Measurements from ENCODE around the gene SARDH. TPM values are rescaled to one million over a fixed set of nuclear protein-coding genes. Genes with fewer than 3 reads are reported as not detected.

SARDH gene
- total RNA-seq, 1 experiment from 2014 or later: not detected

GRCh38 chr9:133714606-133715294 is 23.4 kb downstream of the SARDH start:
- CTCF ChIA-PET: no interaction called here
- Mint-ChIP-seq H3K9me3 (ENCODE audit: low read depth, unreplicated experiment) (no peaks in the 10 kb centered on the region), H3K27ac (ENCODE audit: unreplicated experiment) (no peak overlapping the region), H3K4me3 (ENCODE audit: low read depth, unreplicated experiment) (no peak overlapping the region), H3K27me3 (ENCODE audit: unreplicated experiment) (peaks cover 53% of the 10 kb centered on the region), H3K36me3 (ENCODE audit: insufficient read depth, unreplicated experiment) (peaks cover 8% of the 10 kb centered on the region), H3K4me1 (ENCODE audit: low read depth, unreplicated experiment) (peaks cover 8% of the 10 kb centered on the region)
- DNase-seq: no peak
- no TSS peak for BruUV-seq (replicated peaks)
- intact Hi-C loops (cut with micrococcal nuclease; ENCODE audit: unreplicated experiment): no loop called here
- TF ChIP-seq CTCF (IDR thresholded peaks at IDR 0.05; ENCODE audit: unreplicated experiment): no peak

- intact Hi-C loops (cut with micrococcal nuclease; ENCODE audit: unreplicated experiment): no loop called here
- no peak for DNase-seq
- no TSS peak for BruUV-seq (replicated peaks)
- no peak for TF ChIP-seq CTCF (IDR thresholded peaks at IDR 0.05; ENCODE audit: unreplicated experiment)
- Mint-ChIP-seq H3K36me3 (ENCODE audit: insufficient read depth, unreplicated experiment) (peaks cover 8% of the 10 kb centered on the region), H3K27ac (ENCODE audit: unreplicated experiment) (no peak overlapping the region), H3K27me3 (ENCODE audit: unreplicated experiment) (peaks cover 46% of the 10 kb centered on the region), H3K9me3 (ENCODE audit: low read depth, unreplicated experiment) (no peaks in the 10 kb centered on the region), H3K4me1 (ENCODE audit: low read depth, unreplicated experiment) (peaks cover 8% of the 10 kb centered on the region), H3K4me3 (ENCODE audit: low read depth, unreplicated experiment) (no peak overlapping the region)
- CTCF ChIA-PET: no interaction called here
Measured at GRCh38 chr9:133713960-133714495, 24.1 kb downstream of the SARDH start.

GRCh38 chr9:133713150-133713959 is 24.8 kb downstream of the SARDH start:
- H3K4me1 Mint-ChIP-seq (ENCODE audit: low read depth, unreplicated experiment): peaks cover 8% of the 10 kb centered on the region
- CTCF ChIA-PET: no interaction called here
- no peak for TF ChIP-seq CTCF (IDR thresholded peaks at IDR 0.05; ENCODE audit: unreplicated experiment)
- no peak for DNase-seq
- intact Hi-C loops (cut with micrococcal nuclease; ENCODE audit: unreplicated experiment): no loop called here
- H3K27ac Mint-ChIP-seq (ENCODE audit: unreplicated experiment): no peak overlapping the region
- no peak overlapping the region for H3K4me3 Mint-ChIP-seq (ENCODE audit: low read depth, unreplicated experiment)
- peaks cover 8% of the 10 kb centered on the region for H3K36me3 Mint-ChIP-seq (ENCODE audit: insufficient read depth, unreplicated experiment)
- no peaks in the 10 kb centered on the region for H3K9me3 Mint-ChIP-seq (ENCODE audit: low read depth, unreplicated experiment)
- no TSS peak for BruUV-seq (replicated peaks)
- peaks cover 39% of the 10 kb centered on the region for H3K27me3 Mint-ChIP-seq (ENCODE audit: unreplicated experiment)

- no TSS peak for BruUV-seq (replicated peaks)
- Mint-ChIP-seq H3K4me3 (ENCODE audit: low read depth, unreplicated experiment) (no peak overlapping the region), H3K27me3 (ENCODE audit: unreplicated experiment) (peaks cover 34% of the 10 kb centered on the region), H3K4me1 (ENCODE audit: low read depth, unreplicated experiment) (peaks cover 8% of the 10 kb centered on the region), H3K9me3 (ENCODE audit: low read depth, unreplicated experiment) (no peaks in the 10 kb centered on the region), H3K27ac (ENCODE audit: unreplicated experiment) (no peak overlapping the region), H3K36me3 (ENCODE audit: insufficient read depth, unreplicated experiment) (peaks cover 8% of the 10 kb centered on the region)
- intact Hi-C loops (cut with micrococcal nuclease; ENCODE audit: unreplicated experiment): no loop called here
- CTCF ChIA-PET: interaction anchor here (0.7 to 1.7 kb wide), 2 partner anchors 16 to 30 kb away, joined by 4 to 5 read pairs; no protein-coding TSS in a partner anchor
- DNase-seq: no peak
- TF ChIP-seq CTCF (IDR thresholded peaks at IDR 0.05; ENCODE audit: unreplicated experiment): no peak
Measured at GRCh38 chr9:133712221-133713100, 25.7 kb downstream of the SARDH start.
